H9 (cell line): ENCODE data around the gene CD2. TPM values are rescaled to one million over a fixed set of nuclear protein-coding genes. Genes with fewer than 3 reads are reported as not detected.

Source experiments
- DNase-seq: peaks from one replicate; pipeline ENCODE4 v3.0.0-alpha.2; 2017
- H2AFZ ChIP-seq: one replicate; pipeline ENCODE4 v1.6.1; 2013; ENCODE audit warnings: mild to moderate bottlenecking, low read length, control low read depth, moderate library complexity
- H2AK5ac ChIP-seq: 2 replicates; pipeline ENCODE4 v1.6.1; 2013; ENCODE audit warnings: low read length, control low read depth, mixed read lengths; ENCODE audit not compliant: insufficient read length
- H2BK120ac ChIP-seq: one replicate; pipeline ENCODE4 v1.6.1; 2013; ENCODE audit warnings: low read depth, mild to moderate bottlenecking, low read length, control low read depth, inconsistent platforms; ENCODE audit not compliant: poor library complexity, severe bottlenecking
- H2BK12ac ChIP-seq: 2 replicates; pipeline ENCODE4 v1.6.1; 2013; ENCODE audit warnings: low read length, control low read depth, mixed read lengths, low read depth; ENCODE audit not compliant: insufficient read length
- H2BK15ac ChIP-seq: 2 replicates; pipeline ENCODE4 v1.6.1; 2013; ENCODE audit warnings: low read depth, low read length, control low read depth
- H2BK20ac ChIP-seq: one replicate; pipeline ENCODE4 v1.6.1; 2013; ENCODE audit warnings: low read depth, mild to moderate bottlenecking, low read length, control low read depth, inconsistent platforms; ENCODE audit not compliant: poor library complexity, severe bottlenecking
- H2BK5ac ChIP-seq: 2 replicates; pipeline ENCODE4 v1.6.1; 2013; ENCODE audit warnings: low read length, control low read depth, mixed read lengths; ENCODE audit not compliant: insufficient read length
- H3K14ac ChIP-seq: 2 replicates; pipeline ENCODE4 v1.6.1; 2013; ENCODE audit warnings: low read length, control low read depth; ENCODE audit not compliant: insufficient read depth
- H3K18ac ChIP-seq: 2 replicates; pipeline ENCODE4 v1.6.1; 2013; ENCODE audit warnings: low read depth, mild to moderate bottlenecking, mixed read lengths, low read length, control low read depth; ENCODE audit not compliant: insufficient read length
- H3K23ac ChIP-seq: 2 replicates; pipeline ENCODE4 v1.6.1; 2013; ENCODE audit warnings: low read length, control low read depth, mixed read lengths, low read depth; ENCODE audit not compliant: insufficient read length
- H3K23me2 ChIP-seq: 2 replicates; pipeline ENCODE4 v1.6.1; 2013; ENCODE audit warnings: low read depth, mild to moderate bottlenecking, mixed read lengths, low read length, control low read depth; ENCODE audit not compliant: insufficient read length, poor library complexity, severe bottlenecking
- H3K27ac ChIP-seq: 2 replicates; pipeline ENCODE4 v1.5.1; 2013; ENCODE audit warnings: low read length, control low read depth, mixed read lengths, low read depth; ENCODE audit not compliant: insufficient read length
- H3K27me3 ChIP-seq: 2 replicates; pipeline ENCODE4 v1.6.1; 2013; ENCODE audit warnings: low read length, control low read depth, inconsistent platforms; ENCODE audit not compliant: insufficient read depth
- H3K4ac ChIP-seq: 2 replicates; pipeline ENCODE4 v1.6.1; 2013; ENCODE audit warnings: low read depth, mild to moderate bottlenecking, control low read depth, inconsistent platforms, low read length, moderate library complexity
- H3K4me1 ChIP-seq: 2 replicates; pipeline ENCODE4 v1.6.1; 2013; ENCODE audit warnings: low read length, control low read depth, inconsistent platforms; ENCODE audit not compliant: insufficient read depth
- H3K4me2 ChIP-seq: 2 replicates; pipeline ENCODE4 v1.6.1; 2013; ENCODE audit warnings: low read length, control low read depth, mixed read lengths; ENCODE audit not compliant: insufficient read length, insufficient read depth
- H3K56ac ChIP-seq: 2 replicates; pipeline ENCODE4 v1.6.1; 2013; ENCODE audit warnings: low read depth, mild to moderate bottlenecking, mixed read lengths, low read length, control low read depth; ENCODE audit not compliant: insufficient read length
- H3K79me1 ChIP-seq: 2 replicates; pipeline ENCODE4 v1.6.1; 2013; ENCODE audit warnings: low read depth, mild to moderate bottlenecking, moderate library complexity, low read length, control low read depth, inconsistent platforms; ENCODE audit not compliant: insufficient read depth, poor library complexity, severe bottlenecking
- H3K79me2 ChIP-seq: 2 replicates; pipeline ENCODE4 v1.6.1; 2013; ENCODE audit warnings: low read length, control low read depth, inconsistent platforms; ENCODE audit not compliant: insufficient read depth
- H3K9ac ChIP-seq: 2 replicates; pipeline ENCODE4 v1.6.1; 2013; ENCODE audit warnings: low read length, control low read depth, mixed read lengths; ENCODE audit not compliant: insufficient read length; ENCODE audit errors: extremely low read depth
- H3K9me3 ChIP-seq: one replicate; pipeline ENCODE4 v1.6.1; 2013; ENCODE audit warnings: low read depth, low read length, inconsistent platforms; ENCODE audit not compliant: control insufficient read depth
- H3T11ph ChIP-seq: one replicate; pipeline ENCODE4 v1.6.1; 2013; ENCODE audit warnings: mild to moderate bottlenecking, low read length, control low read depth, inconsistent platforms
- H4K20me1 ChIP-seq: one replicate; pipeline ENCODE4 v1.6.1; 2013; ENCODE audit not compliant: control insufficient read depth, insufficient read length, insufficient read depth
- H4K5ac ChIP-seq: 2 replicates; pipeline ENCODE4 v1.6.1; 2013; ENCODE audit warnings: low read depth, mild to moderate bottlenecking, mixed read lengths, low read length, control low read depth; ENCODE audit not compliant: insufficient read length
- H4K8ac ChIP-seq: replicated peaks from 2 replicates; pipeline ENCODE4 v1.6.1; 2013; ENCODE audit warnings: low read length, control low read depth, mixed read lengths, low read depth; ENCODE audit not compliant: insufficient read length
- H4K91ac ChIP-seq: 2 replicates; pipeline ENCODE4 v1.6.1; 2013; ENCODE audit warnings: low read depth, mild to moderate bottlenecking, moderate library complexity, mixed read lengths, low read length, control low read depth; ENCODE audit not compliant: insufficient read length
- H3K27ac Mint-ChIP-seq, 3 experiments: 2 replicates in 2 of 3; 3 replicates in 1 of 3; pipeline ENCODE4 v1.8.0; 2020 to 2021; ENCODE audit warnings: mixed read lengths in 3 of 3, mild to moderate bottlenecking in 1 of 3, moderate library complexity in 1 of 3
- H3K27me3 Mint-ChIP-seq: 2 replicates; pipeline ENCODE4 v1.8.0; 2021; ENCODE audit warnings: low read depth, mild to moderate bottlenecking, moderate library complexity, mixed read lengths
- H3K36me3 Mint-ChIP-seq, 3 experiments: 2 replicates in 2 of 3; 3 replicates in 1 of 3; pipeline ENCODE4 v1.8.0; 2020 to 2021; ENCODE audit warnings: low read depth in 3 of 3, mixed read lengths in 3 of 3; ENCODE audit not compliant: insufficient read depth in 1 of 3
- H3K4me1 Mint-ChIP-seq, 2 experiments: 2 replicates each; pipeline ENCODE4 v1.8.0; 2020; ENCODE audit warnings: mixed read lengths in 2 of 2
- H3K4me3 Mint-ChIP-seq, 2 experiments: 2 replicates in 1 of 2; 3 replicates in 1 of 2; pipeline ENCODE4 v1.8.0; 2020 to 2021; ENCODE audit warnings: mild to moderate bottlenecking in 2 of 2, mixed read lengths in 2 of 2, moderate library complexity in 1 of 2
- H3K9me3 Mint-ChIP-seq, 2 experiments: 2 replicates in 1 of 2; 3 replicates in 1 of 2; pipeline ENCODE4 v1.8.0; 2020; ENCODE audit warnings: mild to moderate bottlenecking in 2 of 2, mixed read lengths in 2 of 2, moderate library complexity in 1 of 2
- WGBS: extraction: QIAGEN DNeasy Blood & Tissue Kit; methylation state at CpG from one replicate; pipeline ENCODE4 v1.1.7; 2013; ENCODE audit warnings: missing lambda C conversion rate, low lambda C conversion rate, mixed read lengths; ENCODE audit not compliant: insufficient read length; ENCODE audit errors: extremely low coverage; 5-methylcytosine and 5-hydroxymethylcytosine counted together
- total RNA-seq: library from RNA; stranded (reverse); gene quantifications from 2 replicates; pipeline ENCODE4 v1.2.1, GENCODE V29; 2021
- TF ChIP-seq, protein P1 (sequence below): fragments of 200-600 bp; sonication (generic); conservative IDR thresholded peaks from 3 replicates; pipeline ENCODE4 v1.8.0; 2021; ENCODE audit warnings: antibody characterized with exemption, mild to moderate bottlenecking

CD2 gene
- total RNA-seq, 1 experiment from 2014 or later: not detected

DNA sequence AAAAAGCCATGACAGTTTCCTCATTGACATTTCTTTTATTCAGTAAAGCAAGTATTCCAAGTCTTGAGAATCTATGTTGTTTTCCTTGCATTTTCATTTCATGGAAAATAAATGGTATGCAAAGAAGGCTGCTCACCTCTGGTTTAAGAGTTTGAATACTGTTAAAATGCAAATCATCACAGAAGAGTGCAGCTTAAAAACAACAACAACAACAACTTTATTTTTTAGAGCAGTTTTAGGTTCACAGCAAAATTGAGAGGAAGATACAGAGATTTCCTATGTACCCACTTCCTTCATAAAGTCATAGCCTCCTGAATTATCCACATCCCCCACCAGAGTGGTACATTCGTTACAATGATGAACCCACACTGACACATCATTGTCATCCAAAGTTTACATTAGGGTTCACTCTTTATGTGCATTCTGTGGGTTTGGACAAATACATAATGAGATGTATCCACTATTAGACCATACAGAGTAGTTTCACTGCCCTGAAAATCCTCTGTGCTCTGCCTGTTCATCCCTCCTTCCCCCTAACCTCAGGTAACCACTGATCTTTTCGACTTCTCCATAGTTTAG is 39.2 kb downstream of the CD2 start:
- H3K4me1 ChIP-seq: peaks cover 4% of the 10 kb centered on the region
- H2BK5ac ChIP-seq: no peak overlapping the region
- H3K27ac Mint-ChIP-seq: no peak overlapping the region

More for the DNA sequence above, 39.2 kb downstream of the CD2 start:
- no peak overlapping the region for H3K23ac ChIP-seq
- no peaks in the 10 kb centered on the region for H4K20me1 ChIP-seq
- H3K23me2 ChIP-seq: no peaks in the 10 kb centered on the region
- Mint-ChIP-seq H3K36me3 (no peaks in the 10 kb centered on the region; a peak in 2 of 7 replicates), H3K4me1 (peaks cover 18 to 19% of the 10 kb centered on the region in 2 experiments), H3K9me3 (no peaks in the 10 kb centered on the region), H3K27me3 (0 out of 2 replicates have a peak, but pooled peaks cover 2% of the 10 kb centered on the region), H3K4me3 (no peak overlapping the region)
- H3K4ac ChIP-seq: no peak overlapping the region
- H2BK20ac ChIP-seq: no peak overlapping the region
- no peak overlapping the region for H2BK12ac ChIP-seq
- H3K9me3 ChIP-seq: no peaks in the 10 kb centered on the region
- no peak overlapping the region for H2BK120ac ChIP-seq
- H3K27ac ChIP-seq: no peak overlapping the region
- H4K8ac ChIP-seq: no peak overlapping the region
- H3K27me3 ChIP-seq: no peaks in the 10 kb centered on the region
- H3K18ac ChIP-seq: no peak overlapping the region
- no peak overlapping the region for H2AK5ac ChIP-seq
- no CpG with 5 or more reads among the region's 2 CpGs for WGBS
- H3K79me2 ChIP-seq: no peaks in the 10 kb centered on the region
- TF ChIP-seq, protein P1, sequence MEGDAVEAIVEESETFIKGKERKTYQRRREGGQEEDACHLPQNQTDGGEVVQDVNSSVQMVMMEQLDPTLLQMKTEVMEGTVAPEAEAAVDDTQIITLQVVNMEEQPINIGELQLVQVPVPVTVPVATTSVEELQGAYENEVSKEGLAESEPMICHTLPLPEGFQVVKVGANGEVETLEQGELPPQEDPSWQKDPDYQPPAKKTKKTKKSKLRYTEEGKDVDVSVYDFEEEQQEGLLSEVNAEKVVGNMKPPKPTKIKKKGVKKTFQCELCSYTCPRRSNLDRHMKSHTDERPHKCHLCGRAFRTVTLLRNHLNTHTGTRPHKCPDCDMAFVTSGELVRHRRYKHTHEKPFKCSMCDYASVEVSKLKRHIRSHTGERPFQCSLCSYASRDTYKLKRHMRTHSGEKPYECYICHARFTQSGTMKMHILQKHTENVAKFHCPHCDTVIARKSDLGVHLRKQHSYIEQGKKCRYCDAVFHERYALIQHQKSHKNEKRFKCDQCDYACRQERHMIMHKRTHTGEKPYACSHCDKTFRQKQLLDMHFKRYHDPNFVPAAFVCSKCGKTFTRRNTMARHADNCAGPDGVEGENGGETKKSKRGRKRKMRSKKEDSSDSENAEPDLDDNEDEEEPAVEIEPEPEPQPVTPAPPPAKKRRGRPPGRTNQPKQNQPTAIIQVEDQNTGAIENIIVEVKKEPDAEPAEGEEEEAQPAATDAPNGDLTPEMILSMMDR: no peak
- no peak overlapping the region for H3K14ac ChIP-seq
- no peak overlapping the region for H3K56ac ChIP-seq
- no peak overlapping the region for H4K5ac ChIP-seq
- H3K4me2 ChIP-seq: no peak overlapping the region
- H2BK15ac ChIP-seq: no peak overlapping the region
- no peak overlapping the region for H3T11ph ChIP-seq
- H4K91ac ChIP-seq: no peak overlapping the region
- no peaks in the 10 kb centered on the region for H3K79me1 ChIP-seq
- no peak for DNase-seq
- no peak overlapping the region for H3K9ac ChIP-seq
- no peak overlapping the region for H2AFZ ChIP-seq
